Uterus (tissue), 4 donors: Measurements from ENCODE around the gene PTPRD. TPM values are rescaled to one million over a fixed set of nuclear protein-coding genes. Genes with fewer than 3 reads are reported as not detected.

Experiments
- DNase-seq, 2 donors: peaks; one replicate each; pipeline ENCODE4 v3.0.0-alpha.2; 2019 to 2020
- H3K27ac ChIP-seq, 2 donors: fragments of 200-600 bp; sonication (generic); 1 replicate in 1 of 2; 2 replicates in 1 of 2; pipeline ENCODE4 v1.5.1; 2016 to 2018
- H3K27me3 ChIP-seq, 2 donors: fragments of 200-600 bp; sonication (generic); one replicate each; pipeline ENCODE4 v1.5.1; 2018 to 2019; ENCODE audit warnings: control low read depth in 1 of 2
- H3K36me3 ChIP-seq, 2 donors: fragments of 200-600 bp; sonication (generic); one replicate each; pipeline ENCODE4 v1.5.1; 2019; ENCODE audit warnings: control low read depth in 1 of 2
- H3K4me1 ChIP-seq, 2 donors: fragments of 200-600 bp; sonication (generic); one replicate each; pipeline ENCODE4 v1.5.1; 2018 to 2019; ENCODE audit warnings: control low read depth in 1 of 2
- H3K4me3 ChIP-seq, 2 donors: fragments of 200-600 bp; sonication (generic); 1 replicate in 1 of 2; 2 replicates in 1 of 2; pipeline ENCODE4 v1.5.1; 2018 to 2019; ENCODE audit warnings: mild to moderate bottlenecking in 1 of 2
- H3K9me3 ChIP-seq, 2 donors: fragments of 200-600 bp; sonication (generic); one replicate each; pipeline ENCODE4 v1.5.1; 2019; ENCODE audit warnings: control low read depth in 1 of 2
- CTCF ChIP-seq, 4 experiments: fragments of 200-600 bp in 2 of 4; fragments of 450-650 bp in 2 of 4; sonication (generic) in 2 of 4; IDR thresholded peaks; one replicate each; pipeline ENCODE4 v1.5.1; 2016 to 2019; ENCODE audit warnings: antibody characterized with exemption in 4 of 4, mild to moderate bottlenecking in 2 of 4, moderate library complexity in 1 of 4
- POLR2A ChIP-seq, 2 donors: fragments of 450-650 bp; IDR thresholded peaks; one replicate each; pipeline ENCODE4 v1.6.1; 2016; ENCODE audit warnings: antibody characterized with exemption in 2 of 2, mild to moderate bottlenecking in 1 of 2, moderate library complexity in 1 of 2
- intact Hi-C: fragments of 100-400 bp; cut with DNase I; formaldehyde crosslinking; loops from one replicate; pipeline ENCODE4 v1.15.1; 2023; ENCODE audit warnings: low total_unique reads
- total RNA-seq, 4 donors: library from RNA; depleted of rRNA in 3 of 4; stranded (reverse); fragments of >200 nt in 3 of 4; gene quantifications; one replicate each; pipeline versions ENCODE4 v1.1.0 to v1.2.4, GENCODE V29; 2014 to 2023
- donor health status: DM: yes; HTN: yes; CAD: no.

Gene PTPRD
- total RNA-seq, 4 donors from 2014 or later, result 1.2 to 136 (median 26.4) TPM

GRCh38 chr9:8831568-8831967 is 1781.2 kb downstream of the PTPRD start:
- TF ChIP-seq POLR2A (IDR thresholded peaks at IDR 0.05) (no peak), CTCF (IDR thresholded peaks at IDR 0.05) (no peak)
- no peaks in the 10 kb centered on the region for H3K9me3 ChIP-seq
- no peak for DNase-seq
- H3K4me1 ChIP-seq, result no peaks in the 10 kb centered on the region
- no peaks in the 10 kb centered on the region for H3K36me3 ChIP-seq
- H3K4me3 ChIP-seq, result no peak overlapping the region
- H3K27me3 ChIP-seq, result no peaks in the 10 kb centered on the region
- no peak overlapping the region for H3K27ac ChIP-seq
- intact Hi-C loops, result no loop called here

- Histone ChIP-seq H3K9me3 (no peaks in the 10 kb centered on the region), H3K4me3 (no peak overlapping the region), H3K4me1 (no peaks in the 10 kb centered on the region), H3K36me3 (no peaks in the 10 kb centered on the region), H3K27me3 (no peaks in the 10 kb centered on the region), H3K27ac (no peak overlapping the region)
- intact Hi-C loops, result no loop called here
- no peak for DNase-seq
- no peak for TF ChIP-seq POLR2A (IDR thresholded peaks at IDR 0.05)
- TF ChIP-seq CTCF (IDR thresholded peaks at IDR 0.05), result no peak
Measured at GRCh38 chr9:8826281-8826680, 1786.5 kb downstream of the PTPRD start.

GRCh38 chr9:8825585-8826147 is 1787.1 kb downstream of the PTPRD start:
- DNase-seq, result no peak
- H3K36me3 ChIP-seq, result no peaks in the 10 kb centered on the region
- TF ChIP-seq POLR2A (IDR thresholded peaks at IDR 0.05) (no peak), CTCF (IDR thresholded peaks at IDR 0.05) (no peak)
- no peaks in the 10 kb centered on the region for H3K27me3 ChIP-seq
- no peak overlapping the region for H3K27ac ChIP-seq
- intact Hi-C loops, result no loop called here
- H3K4me3 ChIP-seq, result no peak overlapping the region
- H3K4me1 ChIP-seq, result no peaks in the 10 kb centered on the region
- no peaks in the 10 kb centered on the region for H3K9me3 ChIP-seq

- Histone ChIP-seq H3K4me1 (no peaks in the 10 kb centered on the region), H3K4me3 (no peak overlapping the region), H3K9me3 (no peaks in the 10 kb centered on the region), H3K27me3 (no peaks in the 10 kb centered on the region), H3K36me3 (no peaks in the 10 kb centered on the region), H3K27ac (no peak overlapping the region)
- intact Hi-C loops, result no loop called here
- DNase-seq, result no peak
- TF ChIP-seq POLR2A (IDR thresholded peaks at IDR 0.05) (no peak), CTCF (IDR thresholded peaks at IDR 0.05) (no peak)
Measured at GRCh38 chr9:8823131-8823895, 1789.5 kb downstream of the PTPRD start.

- Histone ChIP-seq H3K36me3 (no peaks in the 10 kb centered on the region), H3K27ac (no peak overlapping the region), H3K4me3 (no peak overlapping the region), H3K27me3 (no peaks in the 10 kb centered on the region), H3K9me3 (no peaks in the 10 kb centered on the region), H3K4me1 (no peaks in the 10 kb centered on the region)
- intact Hi-C loops, result no loop called here
- no peak for DNase-seq
- TF ChIP-seq CTCF (IDR thresholded peaks at IDR 0.05), result no peak
- no peak for TF ChIP-seq POLR2A (IDR thresholded peaks at IDR 0.05)
Measured at GRCh38 chr9:8822667-8823025, 1790.2 kb downstream of the PTPRD start.
